Liver (tissue), 9 donors: ENCODE data around the gene PYGB. TPM values are rescaled to one million over a fixed set of nuclear protein-coding genes. Genes with fewer than 3 reads are reported as not detected.

ENCODE experiments used
- DNase-seq: peaks from one replicate; pipeline ENCODE4 v3.0.0-alpha.2; 2017; ENCODE audit warnings: low spot score
- H3K27ac ChIP-seq, 2 donors: one replicate each; pipeline ENCODE4 v1.7.0; 2013; ENCODE audit warnings: inconsistent platforms in 2 of 2, low read length in 2 of 2, control low read depth in 1 of 2, low read depth in 1 of 2, mild to moderate bottlenecking in 1 of 2
- H3K27me3 ChIP-seq, 4 donors: one replicate each; pipeline versions ENCODE4 v1.6.1 to v1.7.0; 2013; ENCODE audit warnings: low read length in 3 of 4, inconsistent platforms in 1 of 4, mild to moderate bottlenecking in 1 of 4, moderate library complexity in 1 of 4; ENCODE audit not compliant: control insufficient read depth in 4 of 4, insufficient read depth in 4 of 4
- H3K36me3 ChIP-seq, 4 donors: one replicate each; pipeline versions ENCODE4 v1.6.1 to v1.7.0; 2013; ENCODE audit warnings: low read length in 3 of 4, mild to moderate bottlenecking in 3 of 4, low read depth in 1 of 4, moderate library complexity in 1 of 4; ENCODE audit not compliant: control insufficient read depth in 4 of 4, insufficient read depth in 3 of 4
- H3K4me1 ChIP-seq, 4 donors: one replicate each; pipeline versions ENCODE4 v1.6.1 to v1.7.0; 2013; ENCODE audit warnings: low read length in 3 of 4, mild to moderate bottlenecking in 3 of 4, moderate library complexity in 1 of 4; ENCODE audit not compliant: control insufficient read depth in 4 of 4, insufficient read depth in 4 of 4
- H3K4me3 ChIP-seq, 3 donors: one replicate each; pipeline versions ENCODE4 v1.6.1 to v1.7.0; 2013; ENCODE audit warnings: low read length in 3 of 3, control low read depth in 1 of 3, low read depth in 1 of 3, mild to moderate bottlenecking in 1 of 3
- H3K9ac ChIP-seq, 2 donors: one replicate each; pipeline ENCODE4 v1.7.0; 2013; ENCODE audit warnings: low read length in 2 of 2, mild to moderate bottlenecking in 2 of 2, moderate library complexity in 2 of 2, control low read depth in 1 of 2, low read depth in 1 of 2
- H3K9me3 ChIP-seq, 4 donors: one replicate each; pipeline versions ENCODE4 v1.6.1 to v1.7.0; 2013; ENCODE audit warnings: low read length in 3 of 4; ENCODE audit not compliant: control insufficient read depth in 4 of 4
- CTCF ChIP-seq: fragments of 150-350 bp; IDR thresholded peaks from 2 replicates; pipeline ENCODE4 v1.5.1; 2017; ENCODE audit warnings: improper control_type of control experiment, low read depth, low read length; ENCODE audit not compliant: missing input control
- EGR1 ChIP-seq, 2 donors: IDR thresholded peaks; 2 replicates each; pipeline ENCODE4 v1.6.1; 2016 to 2018; ENCODE audit warnings: antibody characterized with exemption in 2 of 2, low read depth in 2 of 2
- FOXA1 ChIP-seq: IDR thresholded peaks from 2 replicates; pipeline ENCODE4 v1.6.1; 2016; ENCODE audit warnings: antibody characterized with exemption
- FOXA2 ChIP-seq: IDR thresholded peaks from 2 replicates; pipeline ENCODE4 v1.6.1; 2016; ENCODE audit warnings: antibody characterized with exemption
- GABPA ChIP-seq, 2 donors: IDR thresholded peaks in 1 of 2; conservative IDR thresholded peaks in 1 of 2; 2 replicates each; pipeline ENCODE4 v1.6.1; 2016; ENCODE audit warnings: antibody characterized with exemption in 2 of 2, mild to moderate bottlenecking in 1 of 2, moderate library complexity in 1 of 2
- HNF4A ChIP-seq, 2 donors: conservative IDR thresholded peaks; 2 replicates each; pipeline ENCODE4 v1.6.1; 2016; ENCODE audit warnings: antibody characterized with exemption in 2 of 2, mild to moderate bottlenecking in 2 of 2
- HNF4G ChIP-seq: IDR thresholded peaks from 2 replicates; pipeline ENCODE4 v1.6.1; 2016; ENCODE audit warnings: antibody characterized with exemption
- JUND ChIP-seq, 2 donors: IDR thresholded peaks; 2 replicates each; pipeline ENCODE4 v1.6.1; 2016; ENCODE audit warnings: antibody characterized with exemption in 2 of 2
- MAX ChIP-seq: IDR thresholded peaks from 2 replicates; pipeline ENCODE4 v1.6.1; 2016; ENCODE audit warnings: antibody characterized with exemption
- NR2F2 ChIP-seq: IDR thresholded peaks from 2 replicates; pipeline ENCODE4 v1.6.1; 2016; ENCODE audit warnings: antibody characterized with exemption
- RAD21 ChIP-seq, 2 donors: IDR thresholded peaks; 2 replicates each; pipeline ENCODE4 v1.6.1; 2016; ENCODE audit warnings: antibody characterized with exemption in 2 of 2, mild to moderate bottlenecking in 2 of 2
- REST ChIP-seq: IDR thresholded peaks from 2 replicates; pipeline ENCODE4 v1.6.1; 2016; ENCODE audit warnings: antibody characterized with exemption, mild to moderate bottlenecking
- SP1 ChIP-seq: IDR thresholded peaks from 2 replicates; pipeline ENCODE4 v1.6.1; 2018; ENCODE audit warnings: antibody characterized with exemption, mild to moderate bottlenecking
- TAF1 ChIP-seq: conservative IDR thresholded peaks from 2 replicates; pipeline ENCODE4 v1.6.1; 2016; ENCODE audit warnings: antibody characterized with exemption, mild to moderate bottlenecking
- WGBS: extraction: QIAGEN DNeasy Blood & Tissue Kit; methylation state at CpG from one replicate; pipeline ENCODE4 v1.1.7; 2013; 5-methylcytosine and 5-hydroxymethylcytosine counted together
- polyA plus RNA-seq, 2 donors: library from polyadenylated mRNA; stranded (reverse) in 1 of 2; unstranded in 1 of 2; fragments of 200-250 nt in 1 of 2; fragments of >200 nt in 1 of 2; fragmentation: Nextera tagmentation in 1 of 2; extraction: Ambion mirVana in 1 of 2; gene quantifications; one replicate each; pipeline versions ENCODE4 v1.2.1 to v1.2.3, GENCODE V29; 2013 to 2015
- total RNA-seq, 2 donors: library from RNA; depleted of rRNA; stranded (reverse); fragments of >200 nt; gene quantifications; one replicate each; pipeline ENCODE4 v1.2.3, GENCODE V29; 2014
- donor health status: healthy.
- donor health status: healthy.
- donor health status: healthy.
- donor health status: healthy.
- donor health status: healthy.

PYGB gene
- total and polyA plus RNA-seq, 4 donors: 3.6 to 11.7 (median 9.8) TPM

GRCh38 chr20:25295386-25296093 is 47.7 kb downstream of the PYGB start:
- no peak overlapping the region for H3K27ac ChIP-seq
- H3K9ac ChIP-seq: no peak overlapping the region
- H3K36me3 ChIP-seq: no peaks in the 10 kb centered on the region
- peaks cover 0 to 4% (median 0%) of the 10 kb centered on the region in 4 donors for H3K4me1 ChIP-seq
- 77% methylated on average over 10 of the region's 10 CpGs for WGBS
- TF ChIP-seq CTCF (peak; percentile 5), FOXA1 (no peak)
- no peak overlapping the region for H3K4me3 ChIP-seq
- no peaks in the 10 kb centered on the region for H3K27me3 ChIP-seq
- no peaks in the 10 kb centered on the region for H3K9me3 ChIP-seq
- no peak for DNase-seq

- TF ChIP-seq RAD21 (IDR thresholded peaks at IDR 0.05): peak; percentile 38 to 61
- no peak for TF ChIP-seq REST
- TF ChIP-seq EGR1 (IDR thresholded peaks at IDR 0.05; ENCODE audit: low read depth in 2 of 2): no peak
- TF ChIP-seq HNF4A (conservative IDR thresholded peaks at IDR 0.05): no peak
- no peak for TF ChIP-seq SP1
- no peak for TF ChIP-seq TAF1
- TF ChIP-seq JUND (IDR thresholded peaks at IDR 0.05): no peak
- TF ChIP-seq GABPA (IDR thresholded peaks at IDR 0.05 in 1 of 2, conservative IDR thresholded peaks at IDR 0.05 in 1 of 2): no peak
- TF ChIP-seq FOXA2: no peak
- no peak for TF ChIP-seq MAX
- TF ChIP-seq HNF4G: no peak
- no peak for TF ChIP-seq FOXA1
- peak; percentile 40 for TF ChIP-seq CTCF
- TF ChIP-seq NR2F2: no peak
- Histone ChIP-seq H3K4me1 (peaks cover 0 to 4% (median 0%) of the 10 kb centered on the region in 4 donors), H3K4me3 (no peak overlapping the region), H3K9ac (no peak overlapping the region), H3K9me3 (no peaks in the 10 kb centered on the region), H3K27ac (no peak overlapping the region), H3K36me3 (peaks cover 0 to 2% (median 0%) of the 10 kb centered on the region in 4 donors), H3K27me3 (no peaks in the 10 kb centered on the region)
- DNase-seq: no peak
- WGBS: 92% methylated on average over 24 of the region's 24 CpGs
Observed at GRCh38 chr20:25296094-25297093, 48.5 kb downstream of the PYGB start.
